Measurements from ENCODE around the gene THUMPD1.
"Not testable (repeated sequence)": the region's sequence is repeated elsewhere in the genome, so short reads cannot be mapped to it uniquely, and the experiment has no call there.

The THUMPD1 gene

GRCh38 chr16:20741554-20742285 lies at the start of gene THUMPD1:
TSS of gene THUMPD1 (minus strand) at chr16:20741818. CDS start at chr16:20741739, 79 bp downstream.
- DNase-seq, result peak; percentile 54 to 82

- DNase-seq, result no peak
These were observed 47.5 kb upstream of the THUMPD1 start for GRCh38 chr16:20789130-20789529.

- DNase-seq, result no peak
These were observed 42.6 kb upstream of the THUMPD1 start for GRCh38 chr16:20784204-20784603.

- DNase-seq, result no peak
These were observed 40.9 kb upstream of the THUMPD1 start for GRCh38 chr16:20782470-20782869.

GRCh38 chr16:20781697-20782096 lies 40.1 kb upstream of the THUMPD1 start:
- DNase-seq, result peak; percentile 4 to 45

- peak; percentile 45 to 66 for DNase-seq
These were observed 33.2 kb upstream of the THUMPD1 start for GRCh38 chr16:20774703-20775362.

GRCh38 chr16:20773679-20774078 lies 32.1 kb upstream of the THUMPD1 start:
- DNase-seq, result no peak

GRCh38 chr16:20768818-20769217 lies 27.2 kb upstream of the THUMPD1 start:
- no peak for DNase-seq

GRCh38 chr16:20768121-20768520 lies 26.5 kb upstream of the THUMPD1 start:
- DNase-seq, result no peak

- no peak for DNase-seq
These were observed 26.0 kb upstream of the THUMPD1 start for GRCh38 chr16:20767577-20767976.

GRCh38 chr16:20766294-20766693 lies 24.7 kb upstream of the THUMPD1 start:
- DNase-seq, result no peak

- no peak for DNase-seq
These were observed 24.1 kb upstream of the THUMPD1 start for GRCh38 chr16:20765732-20766131.

- DNase-seq, result not testable (repeated sequence)
These were observed 22.8 kb upstream of the THUMPD1 start for GRCh38 chr16:20764448-20764847.

- peak; percentile 74 to 85 for DNase-seq
These were observed 22.0 kb upstream of the THUMPD1 start, which contains the start of gene ACSM3 for GRCh38 chr16:20763461-20764232. TSS of gene ACSM3 (plus strand) at chr16:20764014. CDS start at chr16:20770035, 6,021 bp downstream.

- no peak for DNase-seq
These were observed 20.9 kb upstream of the THUMPD1 start for GRCh38 chr16:20762404-20763123.

- no peak for DNase-seq
These were observed 19.6 kb upstream of the THUMPD1 start for GRCh38 chr16:20761175-20761574.

GRCh38 chr16:20760346-20760745 lies 18.7 kb upstream of the THUMPD1 start:
- DNase-seq, result no peak

GRCh38 chr16:20755799-20756198 lies 14.2 kb upstream of the THUMPD1 start:
- DNase-seq, result not testable (repeated sequence)

- DNase-seq, result no peak
These were observed 13.6 kb upstream of the THUMPD1 start for GRCh38 chr16:20755238-20755637.

- DNase-seq, result no peak
These were observed 12.1 kb upstream of the THUMPD1 start for GRCh38 chr16:20753727-20754126.

GRCh38 chr16:20750558-20750957 lies 8.9 kb upstream of the THUMPD1 start:
- DNase-seq, result no peak

GRCh38 chr16:20749474-20749873 lies 7.9 kb upstream of the THUMPD1 start:
- DNase-seq, result no peak

All from Kasumi-1 (cell line).